Measurements from ENCODE around the gene TMEM109.

The TMEM109 gene

DNA sequence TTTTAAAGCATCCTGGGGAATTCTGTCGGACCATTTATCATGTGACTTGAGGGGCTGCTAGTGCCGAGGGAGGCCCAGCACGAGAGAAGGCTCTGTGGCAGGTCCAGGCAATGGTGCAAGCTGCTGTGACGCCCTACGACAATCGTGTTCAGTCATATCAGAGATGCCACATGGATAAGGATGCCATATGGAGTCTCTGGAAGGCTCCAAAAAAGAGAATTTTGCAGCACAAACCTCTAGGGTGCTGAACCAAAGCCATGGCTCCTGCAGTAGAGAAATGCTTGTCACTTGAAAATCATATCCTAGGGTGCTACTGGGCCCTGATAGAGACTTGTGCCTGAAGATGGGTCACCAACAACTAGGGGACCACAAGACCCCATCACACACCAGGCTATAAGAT lies 50.8 kb downstream of the TMEM109 start:
- TF ChIP-seq, protein P1, sequence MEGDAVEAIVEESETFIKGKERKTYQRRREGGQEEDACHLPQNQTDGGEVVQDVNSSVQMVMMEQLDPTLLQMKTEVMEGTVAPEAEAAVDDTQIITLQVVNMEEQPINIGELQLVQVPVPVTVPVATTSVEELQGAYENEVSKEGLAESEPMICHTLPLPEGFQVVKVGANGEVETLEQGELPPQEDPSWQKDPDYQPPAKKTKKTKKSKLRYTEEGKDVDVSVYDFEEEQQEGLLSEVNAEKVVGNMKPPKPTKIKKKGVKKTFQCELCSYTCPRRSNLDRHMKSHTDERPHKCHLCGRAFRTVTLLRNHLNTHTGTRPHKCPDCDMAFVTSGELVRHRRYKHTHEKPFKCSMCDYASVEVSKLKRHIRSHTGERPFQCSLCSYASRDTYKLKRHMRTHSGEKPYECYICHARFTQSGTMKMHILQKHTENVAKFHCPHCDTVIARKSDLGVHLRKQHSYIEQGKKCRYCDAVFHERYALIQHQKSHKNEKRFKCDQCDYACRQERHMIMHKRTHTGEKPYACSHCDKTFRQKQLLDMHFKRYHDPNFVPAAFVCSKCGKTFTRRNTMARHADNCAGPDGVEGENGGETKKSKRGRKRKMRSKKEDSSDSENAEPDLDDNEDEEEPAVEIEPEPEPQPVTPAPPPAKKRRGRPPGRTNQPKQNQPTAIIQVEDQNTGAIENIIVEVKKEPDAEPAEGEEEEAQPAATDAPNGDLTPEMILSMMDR (IDR thresholded peaks at IDR 0.05; ENCODE audit: insufficient read depth, low read depth, low read length, missing control alignments), result no peak
- DNase-seq (ENCODE audit: low read depth), result no peak
- no peak overlapping the region for H3K4me3 ChIP-seq (ENCODE audit: low read length)

DNA sequence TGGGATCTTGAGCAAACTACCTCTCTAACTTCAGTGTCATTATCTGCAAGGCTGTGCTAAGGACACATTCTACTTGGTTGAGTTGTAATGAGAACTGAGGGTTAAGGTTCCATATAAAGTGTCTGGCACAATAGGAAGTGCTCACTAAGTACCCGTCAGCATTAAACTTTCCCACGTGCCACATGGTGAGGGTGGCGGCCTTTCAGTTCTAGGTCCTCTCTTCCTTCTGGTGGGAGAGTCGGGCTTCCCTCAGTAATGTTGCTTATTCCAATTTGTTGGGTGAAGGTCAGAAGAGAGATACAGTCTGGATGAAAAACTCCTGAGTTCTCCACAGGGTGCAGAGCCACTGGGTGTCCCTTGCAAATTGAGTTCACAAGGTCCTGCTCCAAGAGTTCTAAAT lies 52.9 kb downstream of the TMEM109 start:
- no peak overlapping the region for H3K4me3 ChIP-seq (ENCODE audit: low read length)
- TF ChIP-seq, protein P1 (IDR thresholded peaks at IDR 0.05; ENCODE audit: insufficient read depth, low read depth, low read length, missing control alignments), result no peak
- no peak for DNase-seq (ENCODE audit: low read depth)

DNA sequence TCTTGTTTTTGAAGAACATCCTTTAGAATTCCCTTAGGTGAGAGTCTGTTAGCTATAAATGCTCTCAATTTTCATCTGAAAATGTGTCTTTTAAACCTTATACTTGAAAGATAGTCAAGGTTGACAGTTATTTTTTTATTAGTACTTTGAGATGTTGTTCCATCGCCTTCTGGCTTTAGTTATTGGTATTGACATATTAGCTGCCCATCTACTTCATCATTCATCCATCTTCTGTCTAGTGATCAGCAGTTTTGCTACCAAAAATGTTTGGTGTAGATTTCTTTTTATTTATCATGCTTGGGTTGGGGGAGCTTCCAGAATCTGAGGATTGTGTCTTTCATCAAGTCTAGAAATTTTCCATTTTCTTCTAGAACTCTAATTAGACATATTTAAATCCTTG lies 54.3 kb downstream of the TMEM109 start:
- no peak for DNase-seq (ENCODE audit: low read depth)
- no peak overlapping the region for H3K4me3 ChIP-seq (ENCODE audit: low read length)
- TF ChIP-seq, protein P1 (IDR thresholded peaks at IDR 0.05; ENCODE audit: insufficient read depth, low read depth, low read length, missing control alignments), result no peak

DNA sequence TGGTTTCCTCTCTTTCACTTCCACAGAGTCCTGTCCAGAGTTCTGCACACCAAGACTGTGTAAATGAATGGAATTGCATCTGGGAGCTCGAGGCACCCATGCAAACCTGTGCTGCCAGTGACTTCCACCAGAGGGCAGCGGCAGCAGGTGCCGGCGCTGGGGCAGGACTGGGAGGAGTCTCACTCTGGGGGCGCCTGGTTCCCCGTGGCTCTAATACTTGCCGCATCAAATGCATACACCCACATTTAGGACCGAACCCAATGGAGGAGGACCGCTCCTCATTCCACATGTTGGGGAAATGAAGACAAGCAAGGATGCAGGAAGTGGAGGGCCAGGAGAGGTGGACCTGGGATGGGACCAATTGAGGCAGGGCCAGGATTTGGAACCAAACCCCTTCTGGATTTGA lies 56.4 kb downstream of the TMEM109 start:
- no peak overlapping the region for H3K4me3 ChIP-seq (ENCODE audit: low read length)
- peak; percentile 63 for DNase-seq (ENCODE audit: low read depth)
- TF ChIP-seq, protein P1 (IDR thresholded peaks at IDR 0.05; ENCODE audit: insufficient read depth, low read depth, low read length, missing control alignments), result peak; percentile 84

DNA sequence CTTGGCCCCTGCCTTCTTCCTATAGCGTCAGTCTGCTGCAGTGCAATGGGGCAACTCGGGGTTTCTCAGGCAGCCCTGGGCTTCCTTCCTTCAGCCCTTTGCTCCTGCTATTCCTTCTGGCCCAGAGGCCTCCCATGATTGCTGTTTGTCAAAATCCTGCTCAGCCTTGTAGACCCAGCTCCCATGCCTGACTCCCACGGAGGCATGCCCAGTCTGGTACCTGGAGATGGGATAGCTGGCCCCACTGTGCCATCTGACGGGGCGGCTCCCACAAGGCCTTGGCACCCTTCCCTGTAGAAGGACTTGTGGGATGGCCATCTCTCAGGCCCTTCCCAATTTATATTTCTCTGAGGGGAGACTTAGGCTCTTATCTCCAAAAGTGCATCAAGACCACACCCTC lies 56.9 kb downstream of the TMEM109 start:
- TF ChIP-seq, protein P1 (IDR thresholded peaks at IDR 0.05; ENCODE audit: insufficient read depth, low read depth, low read length, missing control alignments), result no peak
- DNase-seq (ENCODE audit: low read depth), result no peak
- H3K4me3 ChIP-seq (ENCODE audit: low read length), result no peak overlapping the region

DNA sequence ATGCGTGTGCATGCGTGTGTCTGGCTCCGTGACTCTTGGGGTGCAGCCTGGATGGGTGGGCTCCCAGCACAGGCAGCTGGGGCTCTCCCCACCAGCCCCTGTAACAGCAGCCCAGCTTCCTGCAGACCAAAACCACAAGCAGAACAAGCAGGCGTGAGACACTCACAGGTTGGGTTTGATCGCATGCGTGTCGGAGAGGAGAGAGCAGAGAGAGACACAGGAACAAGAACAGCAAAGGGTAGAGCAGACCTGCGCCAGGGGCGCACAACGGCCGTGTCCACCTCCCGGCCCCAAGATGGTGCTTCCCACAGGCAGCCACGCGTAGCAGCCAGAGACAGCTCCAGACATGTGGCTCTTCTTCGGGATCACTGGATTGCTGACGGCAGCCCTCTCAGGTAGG lies 57.6 kb downstream of the TMEM109 start, which contains the start of gene CD6:
Gene CD6, plus strand, starts transcription at position 161 of the 400 bp plus-strand sequence. Its CDS starts 186 bp downstream, at position 347.
- TF ChIP-seq, protein P1 (IDR thresholded peaks at IDR 0.05; ENCODE audit: insufficient read depth, low read depth, low read length, missing control alignments), result no peak
- DNase-seq (ENCODE audit: low read depth), result no peak
- no peak within 1 kb of the TSS for H3K4me3 ChIP-seq (ENCODE audit: low read length)
